Measurements from ENCODE around the gene EID3. TPM values are rescaled to one million over a fixed set of nuclear protein-coding genes. Genes with fewer than 3 reads are reported as not detected.

EID3 gene
- total and polyA plus RNA-seq, 9 of the 15 experiments (the other 6 are each of a cell fraction or from before 2014, with no cell fraction given), result 0.07 to 3.5 (median 0.42) TPM

DNA sequence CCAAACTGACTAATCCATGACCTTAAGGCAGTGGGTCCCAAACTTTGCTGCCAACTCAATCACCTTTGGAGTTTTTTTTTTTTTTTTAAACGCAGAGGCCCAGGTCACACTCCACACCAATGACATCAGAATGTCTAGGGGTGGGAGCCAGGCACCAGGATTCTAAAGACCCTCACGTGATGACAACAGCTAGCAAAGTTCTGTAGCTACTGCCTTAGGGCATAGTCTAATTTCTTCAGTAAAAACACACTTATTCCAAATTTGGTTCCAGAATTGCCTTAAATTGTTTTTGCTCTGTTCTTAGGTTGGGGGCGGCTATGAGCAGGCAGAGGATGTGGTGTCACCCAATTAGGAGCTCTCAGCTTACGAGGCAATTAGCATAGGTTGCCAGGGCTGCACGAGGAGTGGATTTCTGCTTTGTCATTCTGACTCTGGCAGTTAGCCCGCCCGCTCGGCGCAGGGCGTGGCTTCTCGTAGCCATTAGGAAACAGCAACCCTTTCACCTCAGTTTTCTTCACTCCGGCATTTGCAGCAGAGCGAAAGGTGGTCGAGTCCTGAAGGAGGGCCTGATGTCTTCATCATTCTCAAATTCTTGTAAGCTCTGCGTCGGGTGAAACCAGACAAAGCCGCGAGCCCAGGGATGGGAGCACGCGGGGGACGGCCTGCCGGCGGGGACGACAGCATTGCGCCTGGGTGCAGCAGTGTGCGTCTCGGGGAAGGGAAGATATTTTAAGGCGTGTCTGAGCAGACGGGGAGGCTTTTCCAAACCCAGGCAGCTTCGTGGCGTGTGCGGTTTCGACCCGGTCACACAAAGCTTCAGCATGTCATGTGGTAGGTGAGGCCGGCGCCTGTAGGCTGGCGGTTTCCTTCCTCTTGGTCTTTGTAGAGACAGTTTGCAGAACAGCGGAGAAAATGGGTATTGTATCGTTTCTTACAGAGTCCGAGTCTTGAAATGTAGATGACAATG lies 16.7 kb upstream of the EID3 start (continued):
- TF ChIP-seq, protein P1, sequence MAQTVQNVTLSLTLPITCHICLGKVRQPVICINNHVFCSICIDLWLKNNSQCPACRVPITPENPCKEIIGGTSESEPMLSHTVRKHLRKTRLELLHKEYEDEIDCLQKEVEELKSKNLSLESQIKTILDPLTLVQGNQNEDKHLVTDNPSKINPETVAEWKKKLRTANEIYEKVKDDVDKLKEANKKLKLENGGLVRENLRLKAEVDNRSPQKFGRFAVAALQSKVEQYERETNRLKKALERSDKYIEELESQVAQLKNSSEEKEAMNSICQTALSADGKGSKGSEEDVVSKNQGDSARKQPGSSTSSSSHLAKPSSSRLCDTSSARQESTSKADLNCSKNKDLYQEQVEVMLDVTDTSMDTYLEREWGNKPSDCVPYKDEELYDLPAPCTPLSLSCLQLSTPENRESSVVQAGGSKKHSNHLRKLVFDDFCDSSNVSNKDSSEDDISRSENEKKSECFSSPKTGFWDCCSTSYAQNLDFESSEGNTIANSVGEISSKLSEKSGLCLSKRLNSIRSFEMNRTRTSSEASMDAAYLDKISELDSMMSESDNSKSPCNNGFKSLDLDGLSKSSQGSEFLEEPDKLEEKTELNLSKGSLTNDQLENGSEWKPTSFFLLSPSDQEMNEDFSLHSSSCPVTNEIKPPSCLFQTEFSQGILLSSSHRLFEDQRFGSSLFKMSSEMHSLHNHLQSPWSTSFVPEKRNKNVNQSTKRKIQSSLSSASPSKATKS (CRISPR knock-in tag; IDR thresholded peaks at IDR 0.05), result no peak
- TF ChIP-seq HLTF (IDR thresholded peaks at IDR 0.05) (no peak), ETS2 (tag; IDR thresholded peaks at IDR 0.05; ENCODE audit: borderline replicate concordance, poor library complexity, severe bottlenecking) (no peak), TBP (optimal IDR thresholded peaks at IDR 0.05; ENCODE audit: low read depth, low read length) (peak; percentile 97), CCAR2 (IDR thresholded peaks at IDR 0.05; ENCODE audit: low read depth, low read length) (no peak), RBM22 (IDR thresholded peaks at IDR 0.05; ENCODE audit: low read depth, low read length, poor library complexity, severe bottlenecking) (peak; percentile 80), BRD4 (IDR thresholded peaks at IDR 0.05) (no peak), XRCC5 (IDR thresholded peaks at IDR 0.05; ENCODE audit: low read depth, low read length) (0 out of 2 replicates have a peak, but pooled peaks have one; percentile 15), BCOR (IDR thresholded peaks at IDR 0.05) (peak; percentile 54; the same call in 1 of the 2 replicates), SAFB (IDR thresholded peaks at IDR 0.05; ENCODE audit: borderline replicate concordance, low read depth, low read length) (no peak)
- TF ChIP-seq, protein P2, sequence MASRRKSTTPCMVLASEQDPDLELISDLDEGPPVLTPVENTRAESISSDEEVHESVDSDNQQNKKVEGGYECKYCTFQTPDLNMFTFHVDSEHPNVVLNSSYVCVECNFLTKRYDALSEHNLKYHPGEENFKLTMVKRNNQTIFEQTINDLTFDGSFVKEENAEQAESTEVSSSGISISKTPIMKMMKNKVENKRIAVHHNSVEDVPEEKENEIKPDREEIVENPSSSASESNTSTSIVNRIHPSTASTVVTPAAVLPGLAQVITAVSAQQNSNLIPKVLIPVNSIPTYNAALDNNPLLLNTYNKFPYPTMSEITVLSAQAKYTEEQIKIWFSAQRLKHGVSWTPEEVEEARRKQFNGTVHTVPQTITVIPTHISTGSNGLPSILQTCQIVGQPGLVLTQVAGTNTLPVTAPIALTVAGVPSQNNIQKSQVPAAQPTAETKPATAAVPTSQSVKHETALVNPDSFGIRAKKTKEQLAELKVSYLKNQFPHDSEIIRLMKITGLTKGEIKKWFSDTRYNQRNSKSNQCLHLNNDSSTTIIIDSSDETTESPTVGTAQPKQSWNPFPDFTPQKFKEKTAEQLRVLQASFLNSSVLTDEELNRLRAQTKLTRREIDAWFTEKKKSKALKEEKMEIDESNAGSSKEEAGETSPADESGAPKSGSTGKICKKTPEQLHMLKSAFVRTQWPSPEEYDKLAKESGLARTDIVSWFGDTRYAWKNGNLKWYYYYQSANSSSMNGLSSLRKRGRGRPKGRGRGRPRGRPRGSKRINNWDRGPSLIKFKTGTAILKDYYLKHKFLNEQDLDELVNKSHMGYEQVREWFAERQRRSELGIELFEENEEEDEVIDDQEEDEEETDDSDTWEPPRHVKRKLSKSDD (conservative IDR thresholded peaks at IDR 0.05; ENCODE audit: low read length), result no peak
- TF ChIP-seq, protein P3, sequence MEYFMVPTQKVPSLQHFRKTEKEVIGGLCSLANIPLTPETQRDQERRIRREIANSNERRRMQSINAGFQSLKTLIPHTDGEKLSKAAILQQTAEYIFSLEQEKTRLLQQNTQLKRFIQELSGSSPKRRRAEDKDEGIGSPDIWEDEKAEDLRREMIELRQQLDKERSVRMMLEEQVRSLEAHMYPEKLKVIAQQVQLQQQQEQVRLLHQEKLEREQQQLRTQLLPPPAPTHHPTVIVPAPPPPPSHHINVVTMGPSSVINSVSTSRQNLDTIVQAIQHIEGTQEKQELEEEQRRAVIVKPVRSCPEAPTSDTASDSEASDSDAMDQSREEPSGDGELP (CRISPR knock-in tag; IDR thresholded peaks at IDR 0.05; ENCODE audit: borderline replicate concordance), result peak; percentile 77; the same call in 1 of the 2 replicates
- TF ChIP-seq, protein P4, sequence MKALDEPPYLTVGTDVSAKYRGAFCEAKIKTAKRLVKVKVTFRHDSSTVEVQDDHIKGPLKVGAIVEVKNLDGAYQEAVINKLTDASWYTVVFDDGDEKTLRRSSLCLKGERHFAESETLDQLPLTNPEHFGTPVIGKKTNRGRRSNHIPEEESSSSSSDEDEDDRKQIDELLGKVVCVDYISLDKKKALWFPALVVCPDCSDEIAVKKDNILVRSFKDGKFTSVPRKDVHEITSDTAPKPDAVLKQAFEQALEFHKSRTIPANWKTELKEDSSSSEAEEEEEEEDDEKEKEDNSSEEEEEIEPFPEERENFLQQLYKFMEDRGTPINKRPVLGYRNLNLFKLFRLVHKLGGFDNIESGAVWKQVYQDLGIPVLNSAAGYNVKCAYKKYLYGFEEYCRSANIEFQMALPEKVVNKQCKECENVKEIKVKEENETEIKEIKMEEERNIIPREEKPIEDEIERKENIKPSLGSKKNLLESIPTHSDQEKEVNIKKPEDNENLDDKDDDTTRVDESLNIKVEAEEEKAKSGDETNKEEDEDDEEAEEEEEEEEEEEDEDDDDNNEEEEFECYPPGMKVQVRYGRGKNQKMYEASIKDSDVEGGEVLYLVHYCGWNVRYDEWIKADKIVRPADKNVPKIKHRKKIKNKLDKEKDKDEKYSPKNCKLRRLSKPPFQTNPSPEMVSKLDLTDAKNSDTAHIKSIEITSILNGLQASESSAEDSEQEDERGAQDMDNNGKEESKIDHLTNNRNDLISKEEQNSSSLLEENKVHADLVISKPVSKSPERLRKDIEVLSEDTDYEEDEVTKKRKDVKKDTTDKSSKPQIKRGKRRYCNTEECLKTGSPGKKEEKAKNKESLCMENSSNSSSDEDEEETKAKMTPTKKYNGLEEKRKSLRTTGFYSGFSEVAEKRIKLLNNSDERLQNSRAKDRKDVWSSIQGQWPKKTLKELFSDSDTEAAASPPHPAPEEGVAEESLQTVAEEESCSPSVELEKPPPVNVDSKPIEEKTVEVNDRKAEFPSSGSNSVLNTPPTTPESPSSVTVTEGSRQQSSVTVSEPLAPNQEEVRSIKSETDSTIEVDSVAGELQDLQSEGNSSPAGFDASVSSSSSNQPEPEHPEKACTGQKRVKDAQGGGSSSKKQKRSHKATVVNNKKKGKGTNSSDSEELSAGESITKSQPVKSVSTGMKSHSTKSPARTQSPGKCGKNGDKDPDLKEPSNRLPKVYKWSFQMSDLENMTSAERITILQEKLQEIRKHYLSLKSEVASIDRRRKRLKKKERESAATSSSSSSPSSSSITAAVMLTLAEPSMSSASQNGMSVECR (CRISPR knock-in tag; IDR thresholded peaks at IDR 0.05), result peak; percentile 98
- TF ChIP-seq, protein P5, sequence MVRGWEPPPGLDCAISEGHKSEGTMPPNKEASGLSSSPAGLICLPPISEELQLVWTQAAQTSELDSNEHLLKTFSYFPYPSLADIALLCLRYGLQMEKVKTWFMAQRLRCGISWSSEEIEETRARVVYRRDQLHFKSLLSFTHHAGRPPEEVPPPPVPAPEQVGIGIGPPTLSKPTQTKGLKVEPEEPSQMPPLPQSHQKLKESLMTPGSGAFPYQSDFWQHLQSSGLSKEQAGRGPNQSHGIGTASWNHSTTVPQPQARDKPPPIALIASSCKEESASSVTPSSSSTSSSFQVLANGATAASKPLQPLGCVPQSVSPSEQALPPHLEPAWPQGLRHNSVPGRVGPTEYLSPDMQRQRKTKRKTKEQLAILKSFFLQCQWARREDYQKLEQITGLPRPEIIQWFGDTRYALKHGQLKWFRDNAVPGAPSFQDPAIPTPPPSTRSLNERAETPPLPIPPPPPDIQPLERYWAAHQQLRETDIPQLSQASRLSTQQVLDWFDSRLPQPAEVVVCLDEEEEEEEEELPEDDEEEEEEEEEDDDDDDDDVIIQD (CRISPR knock-in tag; IDR thresholded peaks at IDR 0.05), result no peak
